Measurements from ENCODE around the gene ITPK1. TPM values are rescaled to one million over a fixed set of nuclear protein-coding genes. Genes with fewer than 3 reads are reported as not detected.

ITPK1 gene
- total and polyA plus RNA-seq, 10 of the 15 experiments (the other 5 are each of a cell fraction or from before 2014, with no cell fraction given), result 1.3 to 73.2 (median 27.0) TPM

DNA sequence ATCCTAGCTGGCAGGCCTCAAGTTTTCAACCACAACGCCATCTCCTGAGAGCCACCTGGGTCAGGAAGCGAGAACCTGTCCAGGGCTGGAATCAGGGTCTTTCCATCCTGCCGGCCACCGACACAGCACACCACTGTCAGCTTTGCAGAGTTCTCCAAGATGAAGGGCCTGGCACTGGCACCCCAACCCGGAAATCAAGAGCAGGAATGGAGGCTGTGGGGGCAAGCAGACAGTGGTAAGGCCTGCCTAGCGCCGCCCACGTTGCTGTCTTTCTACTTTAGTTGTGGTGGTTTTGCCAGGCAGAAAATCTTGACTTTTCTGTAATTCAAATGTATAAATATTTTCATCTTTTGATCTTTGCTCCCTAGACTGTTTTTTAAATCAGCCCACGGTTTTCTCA lies 90.7 kb downstream of the ITPK1 start (continued):
- no peak for TF ChIP-seq MXI1 (IDR thresholded peaks at IDR 0.05; ENCODE audit: low read depth, low read length)
- TF ChIP-seq NR2F1 (conservative IDR thresholded peaks at IDR 0.05), result no peak

DNA sequence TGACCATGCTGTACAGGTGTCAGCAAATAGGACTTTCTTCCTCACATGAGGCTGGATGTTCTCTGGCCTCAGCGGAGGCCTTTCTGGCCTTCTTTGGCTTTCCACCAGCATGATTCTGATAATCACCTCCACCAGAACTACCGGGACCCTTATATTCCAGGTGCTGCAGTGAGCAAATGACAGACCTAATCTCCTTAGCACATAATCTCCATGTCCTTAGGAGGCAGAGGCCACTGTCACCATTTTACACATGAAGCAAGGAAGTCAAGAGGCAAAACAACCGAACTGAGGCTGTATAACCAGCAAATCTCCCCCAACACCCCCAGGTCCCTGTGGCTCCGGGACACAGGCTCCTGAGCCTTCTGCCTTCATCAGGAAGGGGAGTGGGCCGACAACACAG lies 91.2 kb downstream of the ITPK1 start:
- H3K4me3 ChIP-seq, result no peak overlapping the region
- H3K27me3 ChIP-seq (replicated peaks in 1 of 2; ENCODE audit: control insufficient read depth in 2 of 2, insufficient read depth in 2 of 2, low read length in 1 of 2), result no peaks in the 10 kb centered on the region
- WGBS (ENCODE audit: insufficient coverage, insufficient replicate concordance, low lambda C conversion rate, missing lambda C conversion rate), result 84% methylated on average over 5 of the region's 5 CpGs
- no peak overlapping the region for H2AFZ ChIP-seq (ENCODE audit: control insufficient read depth, low read depth, low read length)
- H3K9ac ChIP-seq (ENCODE audit: control insufficient read depth, insufficient read depth, low read length), result no peak overlapping the region
- DNase-seq (ENCODE audit: low read depth, low spot score) (no peak), FAIRE-seq (no peak), ATAC-seq (no peak)
- intact Hi-C loops (cut with micrococcal nuclease; ENCODE audit: unreplicated experiment), result no loop called here
- no TSS peak for BruUV-seq (replicated peaks)
- H3K4me2 ChIP-seq (ENCODE audit: control insufficient read depth, insufficient read depth), result no peak overlapping the region
- peaks cover 0 to 2% of the 10 kb centered on the region in 2 experiments; a peak in 2 of 4 replicates for H3K36me3 ChIP-seq (ENCODE audit: control insufficient read depth in 2 of 2, insufficient read depth in 2 of 2, low read length in 1 of 2)
- H3K9me3 ChIP-seq (replicated peaks; ENCODE audit: control insufficient read depth, insufficient read depth, low read length), result no peaks in the 10 kb centered on the region; the same call in 2 of the 3 replicates
- in situ Hi-C loops (cut with MboI), result no loop called here
- ChIA-PET SMC1A (ENCODE audit: uncharacterized antibody, unreplicated experiment) (no interaction called here), CTCF (interaction anchor here (0.8 to 1.0 kb wide), 2 partner anchors 89 to 108 kb away, joined by 3 read pairs; no protein-coding TSS in a partner anchor), POLR2A (interaction anchor here (1.1 kb wide), 1 partner anchor 10 kb away, joined by 3 read pairs; no protein-coding TSS in a partner anchor), RAD21 (ENCODE audit: unreplicated experiment) (no interaction called here)
- H4K20me1 ChIP-seq (ENCODE audit: control insufficient read depth, insufficient read depth), result no peaks in the 10 kb centered on the region; the same call in 1 of the 2 replicates
- no peak for TF ChIP-seq TCF12 (IDR thresholded peaks at IDR 0.05; ENCODE audit: low read depth, low read length)
- no peak overlapping the region for H3K27ac ChIP-seq (ENCODE audit: control insufficient read depth, insufficient read depth)
- no peaks in the 10 kb centered on the region; the same call in 1 of the 2 replicates for H3K4me1 ChIP-seq (ENCODE audit: control insufficient read depth, insufficient read depth, low read length)
- H3K79me2 ChIP-seq (ENCODE audit: control insufficient read depth, insufficient read depth, low read length), result peaks cover 2% of the 10 kb centered on the region

DNA sequence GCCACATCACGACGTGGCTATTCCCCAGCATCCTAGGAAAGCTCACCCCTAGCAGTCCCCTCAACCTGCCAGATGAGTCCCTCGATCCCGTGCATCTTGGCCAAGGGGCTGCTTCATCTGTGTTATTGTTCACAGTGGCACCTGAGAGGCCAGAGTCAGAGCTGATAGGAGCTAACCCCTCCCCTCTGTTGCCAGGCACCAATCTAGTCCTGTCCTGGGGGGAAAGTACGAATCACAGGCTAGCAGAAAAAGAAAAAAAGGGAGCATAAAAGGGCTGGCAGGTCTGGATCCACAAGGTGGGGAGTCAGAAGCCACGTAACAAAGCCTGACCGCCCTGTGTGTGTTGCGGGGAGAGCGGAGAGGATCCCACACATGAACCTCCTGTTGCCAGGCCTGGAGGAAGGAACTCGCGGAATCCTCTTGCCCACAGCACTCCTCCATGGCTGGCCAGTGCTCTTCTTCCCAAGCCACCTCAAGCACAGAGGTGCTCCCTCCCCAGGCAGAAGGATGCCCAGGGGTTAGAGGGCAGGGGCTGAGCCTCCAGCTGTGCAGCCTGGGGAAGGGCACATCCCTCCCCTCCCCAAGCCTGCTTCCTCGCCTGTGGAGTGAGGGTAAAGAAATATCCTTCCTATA lies 91.8 kb downstream of the ITPK1 start:
- FAIRE-seq (no peak), ATAC-seq (no peak), DNase-seq (ENCODE audit: low read depth, low spot score) (no peak)
- Histone ChIP-seq H3K4me1 (ENCODE audit: control insufficient read depth, insufficient read depth, low read length) (no peaks in the 10 kb centered on the region; the same call in 1 of the 2 replicates), H2AFZ (ENCODE audit: control insufficient read depth, low read depth, low read length) (no peak overlapping the region), H3K36me3 (ENCODE audit: control insufficient read depth in 2 of 2, insufficient read depth in 2 of 2, low read length in 1 of 2) (peaks cover 0 to 2% of the 10 kb centered on the region in 2 experiments; a peak in 2 of 4 replicates), H3K9ac (ENCODE audit: control insufficient read depth, insufficient read depth, low read length) (no peak overlapping the region), H3K9me3 (replicated peaks; ENCODE audit: control insufficient read depth, insufficient read depth, low read length) (no peaks in the 10 kb centered on the region; the same call in 2 of the 3 replicates), H3K4me3 (no peak overlapping the region), H4K20me1 (ENCODE audit: control insufficient read depth, insufficient read depth) (no peaks in the 10 kb centered on the region; the same call in 1 of the 2 replicates), H3K27ac (ENCODE audit: control insufficient read depth, insufficient read depth) (no peak overlapping the region), H3K79me2 (ENCODE audit: control insufficient read depth, insufficient read depth, low read length) (peaks cover 2% of the 10 kb centered on the region), H3K4me2 (ENCODE audit: control insufficient read depth, insufficient read depth) (no peak overlapping the region), H3K27me3 (replicated peaks in 1 of 2; ENCODE audit: control insufficient read depth in 2 of 2, insufficient read depth in 2 of 2, low read length in 1 of 2) (no peaks in the 10 kb centered on the region)
- BruUV-seq (replicated peaks), result no TSS peak
- intact Hi-C loops (cut with micrococcal nuclease; ENCODE audit: unreplicated experiment), result no loop called here
- ChIA-PET RAD21 (ENCODE audit: unreplicated experiment) (interaction anchor here (1.1 kb wide), 1 partner anchor 43 kb away, joined by 3 read pairs; no protein-coding TSS in a partner anchor), POLR2A (interaction anchor here (1.1 kb wide), 1 partner anchor 10 kb away, joined by 3 read pairs; no protein-coding TSS in a partner anchor), CTCF (interaction anchor here (0.6 to 1.3 kb wide), 6 partner anchors 17 to 1232 kb away, joined by 3 to 6 read pairs (median 3); no protein-coding TSS in a partner anchor), SMC1A (ENCODE audit: uncharacterized antibody, unreplicated experiment) (interaction anchor here (0.8 kb wide), 1 partner anchor 108 kb away, joined by 3 read pairs; no protein-coding TSS in a partner anchor)
- TF ChIP-seq ZNF622 (IDR thresholded peaks at IDR 0.05), result no peak
- 90% methylated on average over 12 of the region's 12 CpGs for WGBS (ENCODE audit: insufficient coverage, insufficient replicate concordance, low lambda C conversion rate, missing lambda C conversion rate)
- in situ Hi-C loops (cut with MboI), result no loop called here

Measured in GM12878 (cell line).